GM12878 (cell line): ENCODE results near the gene MRPS22. TPM values are rescaled to one million over a fixed set of nuclear protein-coding genes. Genes with fewer than 3 reads are reported as not detected.
A peak's percentile ranks its signal among the peaks of the same experiment; 100 is the strongest.

ENCODE experiments used
- ATF7 ChIP-seq: fragments of 450-650 bp; IDR thresholded peaks from 2 replicates; pipeline ENCODE4 v1.6.1; 2016; ENCODE audit warnings: low read depth, mild to moderate bottlenecking
- CBFB ChIP-seq: IDR thresholded peaks from 2 replicates; pipeline ENCODE4 v1.6.1; 2016; ENCODE audit warnings: antibody characterized with exemption, low read depth
- CTCF ChIP-seq, 3 experiments: IDR thresholded peaks in 2 of 3; conservative IDR thresholded peaks in 1 of 3; 2 replicates each; pipeline ENCODE4 v1.5.1; 2011; ENCODE audit warnings: low read depth in 3 of 3, low read length in 3 of 3, mild to moderate bottlenecking in 3 of 3, control low read depth in 2 of 3, moderate library complexity in 2 of 3, inconsistent platforms in 1 of 3, mixed read lengths in 1 of 3; ENCODE audit not compliant: control insufficient read depth in 2 of 3, insufficient read depth in 1 of 3; ENCODE audit errors: extremely low read depth in 1 of 3
- E4F1 ChIP-seq: fragments of 450-650 bp; IDR thresholded peaks from 2 replicates; pipeline ENCODE4 v1.6.1; 2018; ENCODE audit warnings: borderline replicate concordance, mild to moderate bottlenecking; ENCODE audit not compliant: partially characterized antibody
- EED ChIP-seq: sonication (generic); IDR thresholded peaks from 2 replicates; pipeline ENCODE4 v1.6.1; 2016; ENCODE audit warnings: antibody characterized with exemption, low read depth
- EGR1 ChIP-seq, 2 experiments: IDR thresholded peaks; 1 replicate in 1 of 2; 2 replicates in 1 of 2; pipeline ENCODE4 v1.6.1; 2011 to 2012; ENCODE audit warnings: low read depth in 2 of 2, low read length in 2 of 2, borderline replicate concordance in 1 of 2, mild to moderate bottlenecking in 1 of 2, moderate library complexity in 1 of 2
- HDAC2 ChIP-seq: fragments of 200-600 bp; sonication (generic); IDR thresholded peaks from 2 replicates; pipeline ENCODE4 v1.6.1; 2017
- HSF1 ChIP-seq: fragments of 150-350 bp; IDR thresholded peaks from 2 replicates; pipeline ENCODE4 v1.6.1; 2014; ENCODE audit warnings: mild to moderate bottlenecking, low read depth, low read length
- JUNB ChIP-seq: IDR thresholded peaks from 2 replicates; pipeline ENCODE4 v1.6.1; 2016; ENCODE audit warnings: antibody characterized with exemption, mild to moderate bottlenecking
- KAT2A ChIP-seq: conservative IDR thresholded peaks from 2 replicates; pipeline ENCODE4 v1.6.1; 2011; ENCODE audit warnings: low read depth, low read length; ENCODE audit not compliant: control insufficient read depth
- NKRF ChIP-seq: fragments of 450-650 bp; conservative IDR thresholded peaks from 2 replicates; pipeline ENCODE4 v1.6.1; 2017; ENCODE audit warnings: mild to moderate bottlenecking, moderate library complexity
- NR2C2 ChIP-seq: IDR thresholded peaks from 2 replicates; pipeline ENCODE4 v1.6.1; 2011; ENCODE audit warnings: borderline replicate concordance, low read depth; ENCODE audit not compliant: control insufficient read depth, insufficient read length
- POLR2AphosphoS2 ChIP-seq: IDR thresholded peaks from 2 replicates; pipeline ENCODE4 v1.6.1; 2011; ENCODE audit warnings: low read depth, mild to moderate bottlenecking, low read length, improper control_type of control experiment, moderate library complexity
- SRF ChIP-seq, 2 experiments: IDR thresholded peaks; 2 replicates each; pipeline ENCODE4 v1.6.1; 2011; ENCODE audit warnings: low read depth in 2 of 2, low read length in 2 of 2, mild to moderate bottlenecking in 1 of 2, moderate library complexity in 1 of 2
- STAT3 ChIP-seq: IDR thresholded peaks from 2 replicates; pipeline ENCODE4 v1.6.1; 2011; ENCODE audit warnings: low read depth, low read length, improper control_type of control experiment
- SUPT20H ChIP-seq: IDR thresholded peaks from 2 replicates; pipeline ENCODE4 v1.6.1; 2011; ENCODE audit warnings: low read depth, mild to moderate bottlenecking, low read length, moderate library complexity, borderline replicate concordance; ENCODE audit not compliant: control insufficient read depth
- TARDBP ChIP-seq: IDR thresholded peaks from 2 replicates; pipeline ENCODE4 v1.6.1; 2016; ENCODE audit warnings: borderline replicate concordance
- TCF12 ChIP-seq: IDR thresholded peaks from 2 replicates; pipeline ENCODE4 v1.6.1; 2011; ENCODE audit warnings: low read depth, mild to moderate bottlenecking, low read length
- ZNF217 ChIP-seq: fragments of 450-650 bp; IDR thresholded peaks from 2 replicates; pipeline ENCODE4 v1.6.1; 2017; ENCODE audit warnings: antibody characterized with exemption, mild to moderate bottlenecking
- polyA plus RNA-seq, 11 experiments: library from polyadenylated mRNA; depleted of rRNA in 4 of 11; unstranded in 6 of 11; stranded (reverse) in 5 of 11; fragments of >200 nt; fragmentation: Nextera tagmentation in 4 of 11; fragmentation: Illumina TruSeq in 1 of 11; extraction: Ambion mirVana in 4 of 11; extraction: Trizol in 1 of 11; gene quantifications; 1 replicate in 1 of 11; 2 replicates in 10 of 11; pipeline versions ENCODE4 v1.2.1 to v1.2.3, GENCODE V29; 2011 to 2016; ENCODE audit warnings: inconsistent platforms in 2 of 11, missing spikeins in 2 of 11, low read depth in 1 of 11
- total RNA-seq, 4 experiments: library from RNA; depleted of rRNA in 3 of 4; stranded (reverse); fragments of >200 nt in 3 of 4; fragmentation: Illumina TruSeq in 1 of 4; extraction: Trizol in 1 of 4; gene quantifications; 2 replicates each; pipeline versions ENCODE4 v1.2.1 to v1.2.3, GENCODE V29; 2013 to 2021
- TF ChIP-seq, protein P1 (sequence below): fragments of 450-650 bp; IDR thresholded peaks from 2 replicates; pipeline ENCODE4 v1.6.1; 2014; ENCODE audit warnings: mild to moderate bottlenecking

The MRPS22 gene
- total and polyA plus RNA-seq, 10 of the 15 experiments (the other 5 are each of a cell fraction or from before 2014, with no cell fraction given): 44.3 to 146 (median 75.2) TPM

DNA sequence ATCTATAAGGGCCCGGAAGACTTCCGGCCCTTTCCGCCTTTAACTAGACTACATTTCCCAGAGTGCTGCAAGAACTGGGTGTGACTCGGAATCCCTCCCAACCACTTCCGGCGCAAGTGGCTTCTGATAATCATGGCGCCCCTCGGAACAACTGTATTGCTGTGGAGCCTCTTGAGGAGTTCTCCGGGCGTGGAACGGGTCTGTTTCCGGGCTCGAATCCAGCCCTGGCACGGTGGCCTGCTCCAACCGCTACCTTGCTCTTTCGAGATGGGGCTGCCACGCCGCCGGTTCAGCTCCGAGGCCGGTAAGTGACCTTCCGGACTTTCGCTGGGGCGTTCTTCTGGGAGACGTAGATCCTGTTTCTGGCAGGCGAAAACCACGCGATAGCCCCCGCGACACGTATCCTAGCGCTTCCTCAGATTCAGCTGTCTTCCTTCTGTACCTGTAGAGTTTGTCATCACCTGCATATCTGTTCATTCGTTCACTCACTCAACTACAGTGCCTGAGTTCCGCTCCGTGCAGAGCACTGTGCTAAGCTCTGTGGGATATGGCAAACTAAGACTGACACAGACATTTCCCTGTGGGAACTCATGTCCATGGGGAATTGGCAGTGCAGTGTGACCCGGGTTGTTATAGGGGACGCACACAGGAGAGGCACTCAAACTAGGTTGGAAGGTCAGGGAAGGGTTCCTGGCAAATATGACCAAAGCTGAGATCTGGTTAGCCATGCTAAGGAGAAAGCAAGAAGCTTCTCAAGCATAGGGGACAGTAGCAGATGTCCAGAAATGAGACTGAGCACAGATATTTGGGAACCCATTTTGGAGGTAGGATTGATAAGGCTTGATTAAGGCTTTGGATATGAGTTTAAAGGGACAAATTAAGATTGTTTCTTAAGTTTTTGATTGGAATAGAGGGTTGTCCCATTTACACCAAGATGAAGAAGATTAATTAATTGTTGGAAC, at the start of gene MRPS22 (continued):
- no peak for TF ChIP-seq NR2C2
- TF ChIP-seq CBFB: peak; percentile 53; the same call in 1 of the 2 replicates
- no peak for TF ChIP-seq HDAC2
- no peak for TF ChIP-seq KAT2A
- TF ChIP-seq ATF7: no peak
- TF ChIP-seq EED: 0 out of 2 replicates have a peak, but pooled peaks have one; percentile 25
- TF ChIP-seq SRF (IDR thresholded peaks at IDR 0.05; ENCODE audit: low read depth in 2 of 2, low read length in 2 of 2): peak in 1 of 2 experiments; percentile 61; a peak in 1 of 4 replicates
- TF ChIP-seq, protein P1, sequence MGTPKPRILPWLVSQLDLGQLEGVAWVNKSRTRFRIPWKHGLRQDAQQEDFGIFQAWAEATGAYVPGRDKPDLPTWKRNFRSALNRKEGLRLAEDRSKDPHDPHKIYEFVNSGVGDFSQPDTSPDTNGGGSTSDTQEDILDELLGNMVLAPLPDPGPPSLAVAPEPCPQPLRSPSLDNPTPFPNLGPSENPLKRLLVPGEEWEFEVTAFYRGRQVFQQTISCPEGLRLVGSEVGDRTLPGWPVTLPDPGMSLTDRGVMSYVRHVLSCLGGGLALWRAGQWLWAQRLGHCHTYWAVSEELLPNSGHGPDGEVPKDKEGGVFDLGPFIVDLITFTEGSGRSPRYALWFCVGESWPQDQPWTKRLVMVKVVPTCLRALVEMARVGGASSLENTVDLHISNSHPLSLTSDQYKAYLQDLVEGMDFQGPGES: no peak
- no peak for TF ChIP-seq SUPT20H
- TF ChIP-seq HSF1: no peak
- no peak for TF ChIP-seq CTCF (IDR thresholded peaks at IDR 0.05 in 2 of 3, conservative IDR thresholded peaks at IDR 0.05 in 1 of 3; ENCODE audit: control insufficient read depth in 2 of 3, extremely low read depth in 1 of 3, insufficient read depth in 1 of 3, low read depth in 3 of 3, low read length in 3 of 3)
- no peak for TF ChIP-seq EGR1 (IDR thresholded peaks at IDR 0.05; ENCODE audit: borderline replicate concordance in 1 of 2, low read depth in 2 of 2, low read length in 2 of 2)
- no peak for TF ChIP-seq TCF12
- TF ChIP-seq STAT3: no peak
- TF ChIP-seq JUNB: no peak
- no peak for TF ChIP-seq ZNF217
- peak; percentile 84 for TF ChIP-seq TARDBP
- TF ChIP-seq E4F1: peak; percentile 34
- peak; percentile 70; the same call in 1 of the 2 replicates for TF ChIP-seq POLR2AphosphoS2
- peak; percentile 67; the same call in 1 of the 2 replicates for TF ChIP-seq NKRF
